GDM1 (cell line): ENCODE results near the gene ERC1.
"Not testable (repeated sequence)": the region's sequence is repeated elsewhere in the genome, so short reads cannot be mapped to it uniquely, and the experiment has no call there.

Source experiments
- DNase-seq: peaks from one replicate; lab custom pipeline; 2025; lab: John Stamatoyannopoulos, UW

The ERC1 gene

GRCh38 chr12:981961-982360, 9.1 kb upstream of the ERC1 start:
- no peak for DNase-seq

- no peak for DNase-seq
These were observed 2.4 kb upstream of the ERC1 start for GRCh38 chr12:988646-989045.

GRCh38 chr12:989051-989450, 2.0 kb upstream of the ERC1 start:
- DNase-seq: no peak

- no peak for DNase-seq
These were observed 1.0 kb upstream of the ERC1 start for GRCh38 chr12:989751-990660.

GRCh38 chr12:991350-992333, 619 bp downstream of the ERC1 start:
- no peak for DNase-seq

GRCh38 chr12:992647-993046, 1.6 kb downstream of the ERC1 start:
- no peak for DNase-seq

GRCh38 chr12:996881-997280, 5.9 kb downstream of the ERC1 start:
- no peak for DNase-seq

GRCh38 chr12:997505-997904, 6.5 kb downstream of the ERC1 start:
- no peak for DNase-seq

GRCh38 chr12:998020-998874, 7.2 kb downstream of the ERC1 start:
- no peak for DNase-seq

- not testable (repeated sequence) for DNase-seq
These were observed 8.7 kb downstream of the ERC1 start for GRCh38 chr12:999736-1000135.

GRCh38 chr12:1001507-1001906, 10.5 kb downstream of the ERC1 start:
- no peak for DNase-seq

GRCh38 chr12:1003600-1004271, 12.7 kb downstream of the ERC1 start:
- DNase-seq: no peak

- no peak for DNase-seq
These were observed 15.2 kb downstream of the ERC1 start for GRCh38 chr12:1006255-1006654.

- DNase-seq: no peak
These were observed 16.3 kb downstream of the ERC1 start for GRCh38 chr12:1007276-1007675.

GRCh38 chr12:1007994-1008393, 17.0 kb downstream of the ERC1 start:
- no peak for DNase-seq

GRCh38 chr12:1011091-1011490, 20.1 kb downstream of the ERC1 start:
- DNase-seq: no peak

- no peak for DNase-seq
These were observed 22.8 kb downstream of the ERC1 start for GRCh38 chr12:1013618-1014489.

GRCh38 chr12:1019283-1019682, 28.3 kb downstream of the ERC1 start:
- no peak for DNase-seq

- DNase-seq: no peak
These were observed 29.4 kb downstream of the ERC1 start for GRCh38 chr12:1020389-1020788.
